Activated naive CD4-positive, alpha-beta T cell treated with anti-CD3 and anti-CD28 coated beads, Interleukin-2, amount 50 U/mL, for 16 hours (primary cell): ENCODE measurements around the gene CUBN.
"Not testable (repeated sequence)": the region's sequence is repeated elsewhere in the genome, so short reads cannot be mapped to it uniquely, and the experiment has no call there.

Source experiments
- DNase-seq: peaks from one replicate; pipeline ENCODE4 v3.0.0-alpha.2; 2020

CUBN gene

DNA sequence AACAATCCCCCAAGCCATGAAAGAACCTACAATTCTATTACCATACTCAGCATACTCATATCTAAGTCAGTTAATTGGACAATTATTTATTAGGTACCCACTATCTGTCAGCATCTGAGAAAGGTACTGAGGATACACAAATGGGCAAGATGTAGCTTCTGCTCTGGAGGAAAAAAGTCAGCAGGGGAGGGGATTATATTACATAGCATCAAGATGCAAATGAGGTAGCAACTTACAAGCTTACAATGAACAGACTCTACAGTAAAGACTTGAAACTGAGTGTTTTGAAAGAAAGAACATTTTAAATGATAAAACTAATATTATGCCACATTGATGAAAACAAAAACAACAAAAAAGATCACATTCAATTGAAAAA lies 10.8 kb upstream of the CUBN start:
- DNase-seq = no peak

DNA sequence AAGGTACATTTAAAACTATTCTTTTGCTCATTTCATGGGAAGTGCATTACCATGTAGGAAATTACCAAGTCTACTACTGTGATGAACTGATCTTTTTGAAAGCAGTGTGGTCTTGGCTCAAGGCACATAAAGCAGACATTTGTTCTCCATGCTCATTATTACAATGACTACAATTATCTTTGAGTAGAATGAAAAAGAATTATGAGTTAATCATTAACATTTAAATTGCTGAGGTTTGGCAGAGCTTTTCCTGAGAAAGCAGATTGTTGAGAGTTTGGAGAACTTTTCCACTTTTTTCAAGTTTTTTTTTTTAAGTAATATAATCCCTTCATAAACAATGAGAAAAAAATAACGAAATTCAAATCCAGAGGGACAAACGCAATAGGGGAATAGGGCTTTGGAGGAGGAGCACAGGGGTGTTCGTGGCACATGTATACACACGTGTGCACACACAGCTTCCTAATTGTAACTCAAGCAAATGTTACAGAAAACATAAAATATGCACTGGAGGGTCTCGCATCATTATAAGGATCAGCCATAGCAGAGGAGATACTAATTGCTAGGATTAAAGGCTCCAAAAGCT lies 8.9 kb upstream of the CUBN start:
- no peak for DNase-seq

DNA sequence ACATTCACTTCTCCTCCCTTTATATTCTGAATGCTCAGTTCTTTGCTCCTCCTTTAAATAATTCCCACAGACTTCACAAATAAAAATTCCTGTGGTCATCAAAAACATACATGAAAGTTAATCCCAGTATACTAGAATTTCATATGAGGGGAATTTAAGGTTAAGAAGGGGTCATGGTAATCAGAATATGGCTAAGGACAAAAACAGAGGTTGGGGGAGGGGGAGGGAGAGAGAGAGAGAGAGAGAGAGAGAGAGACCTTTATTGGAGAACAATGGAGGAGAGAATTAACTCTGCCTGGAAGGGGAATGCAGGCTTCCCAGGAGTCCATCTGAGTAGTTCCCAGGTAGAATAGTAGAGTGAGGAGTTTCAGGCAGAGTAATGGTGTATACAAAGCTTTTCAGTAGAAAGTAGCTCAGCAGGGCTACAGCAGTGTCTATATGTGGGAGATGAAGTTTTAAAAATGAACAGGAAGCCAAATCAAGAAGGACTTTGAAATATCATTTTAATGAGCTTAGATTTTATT lies 5.2 kb upstream of the CUBN start:
- DNase-seq = no peak

DNA sequence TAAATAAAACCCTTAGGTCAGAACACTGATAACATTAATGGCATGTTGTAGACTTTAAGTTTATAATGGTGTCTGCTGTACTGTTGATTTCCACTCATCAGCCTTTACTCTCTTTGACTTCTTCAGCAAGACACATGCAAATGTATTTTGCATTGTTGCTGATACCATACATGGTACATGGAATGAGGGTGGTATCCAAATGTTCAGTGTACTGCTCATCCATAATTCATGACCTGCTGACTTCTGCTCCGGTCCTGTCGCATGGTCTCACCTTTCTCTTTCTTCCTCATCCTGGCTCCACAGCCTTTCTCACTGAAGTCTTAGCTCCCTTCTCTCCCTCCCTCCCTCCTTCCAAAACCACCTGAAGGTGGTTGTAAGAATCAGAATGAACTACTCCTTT lies 4.7 kb upstream of the CUBN start:
- no peak for DNase-seq

DNA sequence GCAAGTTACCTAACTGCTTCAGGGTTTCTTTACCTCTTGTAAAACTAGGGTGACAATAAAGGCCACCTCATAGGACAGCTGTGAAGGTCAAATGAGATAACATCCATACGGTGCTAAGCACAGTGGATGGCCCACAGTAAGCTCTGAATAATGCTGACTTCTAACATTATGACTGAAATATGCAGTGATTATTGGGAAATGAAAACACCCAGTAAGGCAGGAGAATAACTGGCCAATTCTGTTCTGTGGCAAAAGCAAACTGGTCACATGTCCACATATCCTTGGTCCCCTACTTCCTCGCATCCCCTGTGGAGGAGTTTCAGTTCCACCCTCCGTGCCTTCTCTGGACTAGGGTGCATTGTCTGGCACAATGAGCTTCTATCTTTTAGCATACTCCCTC lies 1.4 kb downstream of the CUBN start:
- DNase-seq = no peak

DNA sequence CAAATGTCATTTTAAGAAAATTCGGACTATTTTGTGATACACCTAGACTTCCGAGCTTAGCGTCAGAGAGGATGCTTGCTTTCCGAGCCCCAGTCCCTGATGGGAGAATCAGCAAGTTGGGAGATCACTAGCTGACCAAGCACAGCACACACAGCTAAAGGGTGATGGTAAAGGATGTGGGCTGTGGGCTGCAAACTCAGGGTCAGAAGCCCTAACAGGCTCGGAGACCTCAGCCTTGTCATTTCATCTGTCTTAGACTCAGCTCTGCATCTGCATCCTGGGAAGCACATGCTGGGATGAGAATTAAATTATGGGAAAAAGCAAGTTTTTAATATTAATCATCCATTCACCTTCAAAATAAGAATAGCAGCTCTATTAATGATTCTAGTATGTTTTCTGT lies 3.3 kb downstream of the CUBN start:
- no peak for DNase-seq

- DNase-seq = no peak
Measured at GRCh38 chr10:17125206-17125893, 4.3 kb downstream of the CUBN start.

DNA sequence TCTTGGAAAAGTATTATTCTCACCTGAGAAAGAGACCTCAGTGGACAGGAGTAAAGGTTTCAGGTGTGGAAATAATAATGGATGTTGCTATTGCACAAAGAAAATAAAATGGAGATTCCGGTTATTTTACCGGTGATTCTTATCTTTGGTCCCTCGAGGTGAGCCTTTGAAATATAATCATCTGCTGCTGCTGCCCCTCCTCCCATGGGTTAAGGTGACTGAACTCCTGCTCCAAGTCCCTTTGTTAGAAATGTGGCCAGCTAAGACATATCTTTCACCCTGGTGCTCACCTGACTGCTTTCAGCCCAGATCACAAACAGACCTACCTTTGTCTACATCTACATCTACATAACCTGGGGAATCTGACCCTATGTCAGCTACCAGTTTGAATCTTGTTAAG lies 5.7 kb downstream of the CUBN start:
- no peak for DNase-seq

GRCh38 chr10:17122726-17123661 lies 6.6 kb downstream of the CUBN start:
- no peak for DNase-seq

DNA sequence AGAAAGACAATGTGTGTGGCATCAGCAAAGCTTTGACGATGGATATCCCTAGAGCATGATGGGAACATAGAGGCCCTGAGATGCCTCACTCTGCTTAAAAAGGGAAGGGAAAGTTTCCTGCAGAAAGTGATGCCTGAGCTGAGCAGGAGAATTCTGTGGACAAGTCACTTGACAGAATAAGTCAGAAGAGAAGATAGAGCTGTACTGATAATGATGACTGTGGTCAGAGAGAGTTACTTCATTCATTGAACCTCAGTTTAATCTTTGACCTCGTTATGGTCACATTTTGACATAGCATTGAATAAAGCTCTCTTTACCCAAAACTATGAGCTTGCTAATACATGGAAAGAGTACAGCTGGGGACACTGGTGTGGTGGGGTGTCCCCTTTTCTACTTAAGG lies 7.6 kb downstream of the CUBN start:
- no peak for DNase-seq

- DNase-seq = no peak
Measured at GRCh38 chr10:17120694-17121093, 8.9 kb downstream of the CUBN start.

GRCh38 chr10:17119845-17120244 lies 9.8 kb downstream of the CUBN start:
- no peak for DNase-seq

GRCh38 chr10:17116193-17116592 lies 13.4 kb downstream of the CUBN start:
- DNase-seq = no peak

- no peak for DNase-seq
Measured at GRCh38 chr10:17115683-17116082, 13.9 kb downstream of the CUBN start.

GRCh38 chr10:17114878-17115444 lies 14.7 kb downstream of the CUBN start:
- DNase-seq = not testable (repeated sequence)

DNA sequence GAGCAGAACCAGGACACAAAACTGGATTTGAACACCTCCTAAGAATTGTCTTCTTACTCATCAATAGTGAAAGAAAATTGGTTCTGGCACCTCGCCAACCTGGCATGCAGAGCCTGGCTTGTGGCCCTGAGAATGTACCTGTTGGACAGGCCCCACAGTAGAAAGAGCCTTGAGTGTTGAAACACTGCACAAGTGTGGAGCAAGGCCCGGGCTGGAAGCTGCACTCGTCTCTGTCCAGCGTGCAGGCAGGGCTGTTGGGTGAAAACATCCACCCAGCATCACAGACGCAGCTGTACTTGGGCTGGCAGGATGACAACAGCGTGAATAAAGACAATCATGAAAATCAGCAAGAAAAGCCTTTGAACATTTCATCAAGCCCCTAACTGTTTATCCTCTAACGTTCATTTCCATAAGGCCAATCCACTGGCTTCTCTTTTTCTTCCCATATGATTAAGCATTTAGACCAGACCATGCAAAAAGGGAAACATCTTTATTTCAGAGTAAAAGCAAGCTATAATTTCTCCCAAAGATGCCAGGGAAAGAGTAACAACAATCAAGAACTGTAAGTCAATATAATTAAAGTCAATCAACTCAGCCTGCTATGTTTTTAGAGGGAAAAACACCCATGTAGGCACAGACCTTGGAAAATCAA lies 15.6 kb downstream of the CUBN start:
- no peak for DNase-seq

- no peak for DNase-seq
Measured at GRCh38 chr10:17113346-17113745, 16.3 kb downstream of the CUBN start.

GRCh38 chr10:17112566-17112965 lies 17.0 kb downstream of the CUBN start:
- DNase-seq = no peak

GRCh38 chr10:17109475-17110207 lies 20.0 kb downstream of the CUBN start:
- DNase-seq = no peak

- no peak for DNase-seq
Measured at GRCh38 chr10:17109046-17109445, 20.6 kb downstream of the CUBN start.

DNA sequence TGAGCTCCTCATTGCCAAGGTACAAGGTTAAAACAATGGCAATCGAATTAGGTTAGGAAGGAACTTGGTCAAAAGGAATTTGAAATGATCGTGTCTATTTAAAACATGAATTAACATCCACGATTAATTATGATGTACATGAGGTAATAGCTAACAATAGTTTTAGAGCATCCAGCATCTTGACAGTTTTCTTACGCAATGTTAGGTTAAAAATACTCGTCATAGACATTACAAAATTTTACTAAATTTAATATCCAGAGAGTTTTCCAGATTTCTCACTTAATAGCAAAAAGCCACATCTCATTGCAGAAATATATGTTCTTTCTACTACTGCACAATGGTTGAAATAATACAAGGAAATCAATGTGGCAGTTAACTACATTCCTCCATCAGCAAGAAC lies 22.6 kb downstream of the CUBN start:
- DNase-seq = no peak

DNA sequence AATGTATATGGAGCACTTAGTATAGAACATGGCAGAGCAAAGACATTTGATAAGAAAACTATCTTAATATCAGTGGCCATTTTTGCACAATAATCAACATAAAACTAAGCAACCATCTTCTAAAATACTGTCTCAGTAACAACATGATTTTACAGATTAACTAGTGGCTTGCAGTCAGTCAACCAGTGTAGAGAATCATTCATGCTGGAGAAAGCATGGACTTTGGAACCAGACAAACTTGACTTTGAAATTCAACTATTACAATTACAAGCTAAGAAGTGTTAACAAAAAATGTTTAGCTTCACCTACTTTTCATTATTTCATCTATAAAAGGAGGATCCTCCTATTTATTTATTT lies 27.7 kb downstream of the CUBN start:
- no peak for DNase-seq
